PFSK-1 (cell line): ENCODE results near the gene RNF212B.

Experiments used
- FOXP2 ChIP-seq: optimal IDR thresholded peaks from 2 replicates; pipeline ENCODE3; 2011; ENCODE audit warnings: borderline replicate concordance, control low read depth, inconsistent platforms; ENCODE audit not compliant: insufficient read depth; ENCODE audit errors: extremely low read length, extremely low read depth
- POLR2AphosphoS5 ChIP-seq: IDR thresholded peaks from 2 replicates; pipeline ENCODE4 v1.6.1; 2012; ENCODE audit warnings: low read depth, mild to moderate bottlenecking, control low read depth, low read length, moderate library complexity
- SIN3A ChIP-seq: IDR thresholded peaks from 2 replicates; pipeline ENCODE4 v1.6.1; 2012; ENCODE audit warnings: mild to moderate bottlenecking, low read length, moderate library complexity, borderline replicate concordance; ENCODE audit not compliant: insufficient read depth
- TAF1 ChIP-seq: IDR thresholded peaks from 2 replicates; pipeline ENCODE4 v1.6.1; 2012; ENCODE audit warnings: low read length, control low read depth, borderline replicate concordance; ENCODE audit not compliant: insufficient read depth
- TF ChIP-seq, protein P1 (sequence below), 2 experiments: IDR thresholded peaks; 2 replicates each; pipeline versions ENCODE4 v1.6.1 to v1.8.0; 2011 to 2012; ENCODE audit warnings: low read depth in 2 of 2, low read length in 2 of 2, control low read depth in 1 of 2, inconsistent platforms in 1 of 2, mild to moderate bottlenecking in 1 of 2, moderate library complexity in 1 of 2; ENCODE audit not compliant: insufficient read depth in 1 of 2

RNF212B gene

DNA sequence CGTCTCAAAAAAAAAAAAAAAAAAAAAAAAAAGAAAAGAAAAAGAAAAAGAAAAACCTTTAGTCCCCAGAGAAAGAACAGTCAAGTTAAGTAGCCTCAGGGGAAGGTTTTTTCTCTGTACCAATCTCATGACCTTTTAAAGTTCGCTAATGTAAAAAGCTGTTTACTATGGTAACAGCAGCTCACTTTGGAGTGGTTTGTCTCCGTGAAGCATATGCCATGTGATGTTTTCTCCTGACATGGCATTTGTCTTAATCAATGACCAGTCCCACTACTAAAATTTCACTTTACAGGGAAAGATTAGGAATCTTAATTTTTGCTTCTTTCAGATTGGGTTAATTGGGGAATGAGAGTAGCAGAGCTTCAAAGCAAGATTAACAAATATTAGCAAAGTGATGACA, 4.3 kb downstream of the RNF212B start:
- TF ChIP-seq SIN3A (no peak), TAF1 (no peak), POLR2AphosphoS5 (no peak), FOXP2 (no peak)
- TF ChIP-seq, protein P1, sequence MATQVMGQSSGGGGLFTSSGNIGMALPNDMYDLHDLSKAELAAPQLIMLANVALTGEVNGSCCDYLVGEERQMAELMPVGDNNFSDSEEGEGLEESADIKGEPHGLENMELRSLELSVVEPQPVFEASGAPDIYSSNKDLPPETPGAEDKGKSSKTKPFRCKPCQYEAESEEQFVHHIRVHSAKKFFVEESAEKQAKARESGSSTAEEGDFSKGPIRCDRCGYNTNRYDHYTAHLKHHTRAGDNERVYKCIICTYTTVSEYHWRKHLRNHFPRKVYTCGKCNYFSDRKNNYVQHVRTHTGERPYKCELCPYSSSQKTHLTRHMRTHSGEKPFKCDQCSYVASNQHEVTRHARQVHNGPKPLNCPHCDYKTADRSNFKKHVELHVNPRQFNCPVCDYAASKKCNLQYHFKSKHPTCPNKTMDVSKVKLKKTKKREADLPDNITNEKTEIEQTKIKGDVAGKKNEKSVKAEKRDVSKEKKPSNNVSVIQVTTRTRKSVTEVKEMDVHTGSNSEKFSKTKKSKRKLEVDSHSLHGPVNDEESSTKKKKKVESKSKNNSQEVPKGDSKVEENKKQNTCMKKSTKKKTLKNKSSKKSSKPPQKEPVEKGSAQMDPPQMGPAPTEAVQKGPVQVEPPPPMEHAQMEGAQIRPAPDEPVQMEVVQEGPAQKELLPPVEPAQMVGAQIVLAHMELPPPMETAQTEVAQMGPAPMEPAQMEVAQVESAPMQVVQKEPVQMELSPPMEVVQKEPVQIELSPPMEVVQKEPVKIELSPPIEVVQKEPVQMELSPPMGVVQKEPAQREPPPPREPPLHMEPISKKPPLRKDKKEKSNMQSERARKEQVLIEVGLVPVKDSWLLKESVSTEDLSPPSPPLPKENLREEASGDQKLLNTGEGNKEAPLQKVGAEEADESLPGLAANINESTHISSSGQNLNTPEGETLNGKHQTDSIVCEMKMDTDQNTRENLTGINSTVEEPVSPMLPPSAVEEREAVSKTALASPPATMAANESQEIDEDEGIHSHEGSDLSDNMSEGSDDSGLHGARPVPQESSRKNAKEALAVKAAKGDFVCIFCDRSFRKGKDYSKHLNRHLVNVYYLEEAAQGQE (IDR thresholded peaks at IDR 0.05; ENCODE audit: insufficient read depth in 1 of 2, low read depth in 2 of 2, low read length in 2 of 2): no peak

DNA sequence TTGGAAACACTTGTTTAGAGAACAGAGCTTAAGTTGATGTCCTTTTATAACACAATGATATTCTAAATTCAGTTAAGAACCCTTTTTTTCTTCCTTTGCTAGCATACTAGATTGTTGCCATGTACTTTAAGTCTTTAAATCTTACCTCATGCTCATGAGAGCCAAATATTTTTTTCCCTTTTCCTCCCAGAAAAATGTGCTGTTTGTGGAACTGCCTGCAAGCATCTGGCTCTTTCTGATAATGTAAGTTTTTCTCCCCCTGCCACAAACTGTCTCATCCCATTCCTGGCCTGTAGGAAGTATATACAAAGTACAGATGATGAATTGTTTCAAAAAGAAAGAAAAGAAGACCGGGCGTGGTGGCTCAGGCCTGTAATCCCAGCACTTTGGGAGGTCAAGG, 5.3 kb downstream of the RNF212B start:
- TF ChIP-seq FOXP2 (no peak), TAF1 (no peak), POLR2AphosphoS5 (no peak), SIN3A (no peak)
- TF ChIP-seq, protein P1 (IDR thresholded peaks at IDR 0.05; ENCODE audit: insufficient read depth in 1 of 2, low read depth in 2 of 2, low read length in 2 of 2): no peak

GRCh38 chr14:23245282-23245681, 7.5 kb downstream of the RNF212B start:
- TF ChIP-seq FOXP2: no peak
- no peak for TF ChIP-seq TAF1

- no peak for TF ChIP-seq FOXP2
- no peak for TF ChIP-seq POLR2AphosphoS5
- no peak for TF ChIP-seq TAF1
- TF ChIP-seq, protein P1 (IDR thresholded peaks at IDR 0.05; ENCODE audit: insufficient read depth in 1 of 2, low read depth in 2 of 2, low read length in 2 of 2): no peak
- TF ChIP-seq SIN3A: no peak
These were observed 10.9 kb downstream of the RNF212B start for GRCh38 chr14:23248601-23249000.

GRCh38 chr14:23249824-23250223, 12.1 kb downstream of the RNF212B start:
- TF ChIP-seq, protein P1 (IDR thresholded peaks at IDR 0.05; ENCODE audit: insufficient read depth in 1 of 2, low read depth in 2 of 2, low read length in 2 of 2): no peak

- TF ChIP-seq POLR2AphosphoS5: no peak
- no peak for TF ChIP-seq SIN3A
- TF ChIP-seq TAF1: no peak
- TF ChIP-seq FOXP2: no peak
- TF ChIP-seq, protein P1 (IDR thresholded peaks at IDR 0.05; ENCODE audit: insufficient read depth in 1 of 2, low read depth in 2 of 2, low read length in 2 of 2): no peak
These were observed 14.3 kb downstream of the RNF212B start for GRCh38 chr14:23252006-23252405.
